ENCODE results near the gene KCNJ6. TPM values are rescaled to one million over a fixed set of nuclear protein-coding genes. Genes with fewer than 3 reads are reported as not detected.

KCNJ6 gene
- total RNA-seq, 6 experiments from 2014 or later, result not detected

DNA sequence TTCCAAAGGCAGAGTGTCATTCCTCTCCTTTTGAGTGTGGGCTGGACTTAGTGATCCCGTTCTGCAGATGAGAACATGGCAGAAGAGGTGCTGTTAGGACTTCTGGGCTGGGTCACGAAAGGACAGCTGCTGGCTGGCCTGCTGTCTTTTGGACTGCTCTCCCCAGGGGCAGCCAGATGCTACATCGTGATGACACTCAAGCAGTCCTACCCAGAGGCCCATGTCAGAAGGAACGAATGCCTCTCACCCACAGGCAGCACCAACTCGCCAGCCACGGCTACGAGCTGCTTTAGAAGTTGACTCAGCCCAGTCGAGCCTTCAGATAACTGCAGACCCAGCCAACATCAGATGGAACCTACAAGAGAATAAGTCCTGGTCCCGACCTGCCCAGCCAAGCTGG lies 156.5 kb downstream of the KCNJ6 start:
- TF ChIP-seq, protein P1, sequence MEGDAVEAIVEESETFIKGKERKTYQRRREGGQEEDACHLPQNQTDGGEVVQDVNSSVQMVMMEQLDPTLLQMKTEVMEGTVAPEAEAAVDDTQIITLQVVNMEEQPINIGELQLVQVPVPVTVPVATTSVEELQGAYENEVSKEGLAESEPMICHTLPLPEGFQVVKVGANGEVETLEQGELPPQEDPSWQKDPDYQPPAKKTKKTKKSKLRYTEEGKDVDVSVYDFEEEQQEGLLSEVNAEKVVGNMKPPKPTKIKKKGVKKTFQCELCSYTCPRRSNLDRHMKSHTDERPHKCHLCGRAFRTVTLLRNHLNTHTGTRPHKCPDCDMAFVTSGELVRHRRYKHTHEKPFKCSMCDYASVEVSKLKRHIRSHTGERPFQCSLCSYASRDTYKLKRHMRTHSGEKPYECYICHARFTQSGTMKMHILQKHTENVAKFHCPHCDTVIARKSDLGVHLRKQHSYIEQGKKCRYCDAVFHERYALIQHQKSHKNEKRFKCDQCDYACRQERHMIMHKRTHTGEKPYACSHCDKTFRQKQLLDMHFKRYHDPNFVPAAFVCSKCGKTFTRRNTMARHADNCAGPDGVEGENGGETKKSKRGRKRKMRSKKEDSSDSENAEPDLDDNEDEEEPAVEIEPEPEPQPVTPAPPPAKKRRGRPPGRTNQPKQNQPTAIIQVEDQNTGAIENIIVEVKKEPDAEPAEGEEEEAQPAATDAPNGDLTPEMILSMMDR (IDR thresholded peaks at IDR 0.05), result no peak
- no peaks in the 10 kb centered on the region for H3K36me3 Mint-ChIP-seq (ENCODE audit: low read depth)
- H3K27ac Mint-ChIP-seq, result no peak overlapping the region
- H3K27me3 Mint-ChIP-seq (ENCODE audit: insufficient read depth), result peaks cover 17% of the 10 kb centered on the region
- DNase-seq, result no peak
- H3K4me1 Mint-ChIP-seq (ENCODE audit: low read depth), result no peaks in the 10 kb centered on the region
- H3K9me3 Mint-ChIP-seq, result no peaks in the 10 kb centered on the region
- H3K4me3 Mint-ChIP-seq, result no peak overlapping the region

DNA sequence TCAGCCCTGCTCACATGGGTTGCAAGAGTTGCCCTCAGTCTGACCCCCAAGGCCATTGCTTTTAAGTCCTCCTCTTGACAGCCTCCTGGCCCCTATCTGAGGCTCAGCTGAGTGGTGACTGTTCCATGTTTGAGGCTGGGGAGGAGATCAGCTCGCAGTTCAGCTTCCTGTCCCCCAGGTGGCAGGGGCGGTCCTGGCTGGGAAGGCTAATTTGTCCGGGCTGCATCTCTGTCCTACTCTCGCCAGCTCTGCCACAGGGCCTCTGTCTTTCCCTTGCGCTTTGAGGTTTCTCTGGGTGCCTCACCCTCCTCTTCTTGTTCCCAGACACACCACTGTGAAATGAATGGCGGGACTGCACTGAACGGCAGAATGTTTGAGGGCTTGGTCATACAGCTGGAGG lies 157.3 kb downstream of the KCNJ6 start:
- TF ChIP-seq, protein P1 (IDR thresholded peaks at IDR 0.05), result peak; percentile 79
- H3K27me3 Mint-ChIP-seq (ENCODE audit: insufficient read depth), result peaks cover 15% of the 10 kb centered on the region
- no peaks in the 10 kb centered on the region for H3K4me1 Mint-ChIP-seq (ENCODE audit: low read depth)
- H3K27ac Mint-ChIP-seq, result no peak overlapping the region
- no peak overlapping the region for H3K4me3 Mint-ChIP-seq
- H3K9me3 Mint-ChIP-seq, result no peaks in the 10 kb centered on the region
- no peaks in the 10 kb centered on the region for H3K36me3 Mint-ChIP-seq (ENCODE audit: low read depth)
- peak; percentile 37 for DNase-seq

DNA sequence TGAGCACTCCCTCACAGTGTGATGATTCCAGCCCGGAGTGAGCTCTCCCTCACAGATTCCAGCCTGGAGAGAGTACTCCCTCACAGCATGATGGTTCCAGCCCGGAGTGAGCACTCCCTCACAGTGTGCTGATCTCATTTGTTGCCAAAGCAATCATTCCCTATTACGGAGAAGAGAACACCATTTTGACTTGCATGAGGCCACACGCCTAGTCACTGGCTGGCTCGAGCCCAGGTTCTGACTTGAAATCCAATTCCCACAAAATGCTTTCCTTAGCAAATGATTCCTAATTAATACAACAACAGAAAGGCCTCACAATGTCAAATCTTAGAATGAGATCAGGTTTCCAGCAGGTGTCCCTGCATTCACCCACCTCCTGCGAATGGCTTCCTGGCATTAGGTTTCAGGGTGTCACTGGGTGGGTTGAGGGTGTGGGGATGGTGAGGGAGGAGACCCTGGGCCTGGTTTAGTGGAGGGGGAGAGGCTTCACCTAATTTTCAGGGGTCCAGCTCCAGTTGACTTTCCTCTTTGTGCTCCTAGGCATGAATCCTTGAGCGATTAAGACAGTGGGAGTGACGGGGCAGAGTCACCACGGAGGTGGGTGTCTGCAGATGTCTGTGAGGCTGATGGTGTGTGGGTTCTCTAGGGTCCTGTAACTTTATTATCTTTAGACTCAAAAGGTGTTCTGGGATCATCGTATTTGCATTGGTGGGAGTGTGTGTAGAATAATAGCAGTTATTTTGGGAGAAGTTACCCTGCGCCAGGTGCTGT lies 158.5 kb downstream of the KCNJ6 start:
- Mint-ChIP-seq H3K9me3 (no peaks in the 10 kb centered on the region), H3K27ac (no peak overlapping the region), H3K27me3 (ENCODE audit: insufficient read depth) (peaks cover 15% of the 10 kb centered on the region), H3K4me3 (no peak overlapping the region), H3K36me3 (ENCODE audit: low read depth) (no peaks in the 10 kb centered on the region), H3K4me1 (ENCODE audit: low read depth) (no peaks in the 10 kb centered on the region)
- no peak for DNase-seq
- TF ChIP-seq, protein P1 (IDR thresholded peaks at IDR 0.05), result no peak

DNA sequence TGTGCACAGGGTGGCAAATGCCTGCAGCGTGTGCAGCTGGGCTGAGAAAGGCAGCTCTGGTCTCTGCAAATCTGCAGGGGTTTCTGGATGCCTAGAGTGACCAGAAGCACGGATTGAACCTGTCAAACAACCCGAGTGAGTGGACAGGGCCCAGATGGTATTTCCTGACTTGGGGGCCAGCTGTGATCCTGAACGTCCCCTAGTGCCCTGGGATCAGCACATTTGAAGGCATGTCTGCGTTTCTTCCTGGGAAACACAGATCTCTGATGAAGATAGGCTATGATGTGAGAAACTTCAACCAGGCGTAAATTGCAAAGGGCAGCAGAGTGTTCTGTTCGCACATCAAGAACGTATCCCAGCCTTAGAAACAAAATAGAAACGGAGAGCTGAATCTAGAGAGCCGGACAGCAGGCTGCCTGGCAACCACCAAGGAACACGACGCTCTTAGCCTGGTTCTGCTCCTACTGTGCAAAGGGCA lies 163.1 kb downstream of the KCNJ6 start:
- no peak for DNase-seq

DNA sequence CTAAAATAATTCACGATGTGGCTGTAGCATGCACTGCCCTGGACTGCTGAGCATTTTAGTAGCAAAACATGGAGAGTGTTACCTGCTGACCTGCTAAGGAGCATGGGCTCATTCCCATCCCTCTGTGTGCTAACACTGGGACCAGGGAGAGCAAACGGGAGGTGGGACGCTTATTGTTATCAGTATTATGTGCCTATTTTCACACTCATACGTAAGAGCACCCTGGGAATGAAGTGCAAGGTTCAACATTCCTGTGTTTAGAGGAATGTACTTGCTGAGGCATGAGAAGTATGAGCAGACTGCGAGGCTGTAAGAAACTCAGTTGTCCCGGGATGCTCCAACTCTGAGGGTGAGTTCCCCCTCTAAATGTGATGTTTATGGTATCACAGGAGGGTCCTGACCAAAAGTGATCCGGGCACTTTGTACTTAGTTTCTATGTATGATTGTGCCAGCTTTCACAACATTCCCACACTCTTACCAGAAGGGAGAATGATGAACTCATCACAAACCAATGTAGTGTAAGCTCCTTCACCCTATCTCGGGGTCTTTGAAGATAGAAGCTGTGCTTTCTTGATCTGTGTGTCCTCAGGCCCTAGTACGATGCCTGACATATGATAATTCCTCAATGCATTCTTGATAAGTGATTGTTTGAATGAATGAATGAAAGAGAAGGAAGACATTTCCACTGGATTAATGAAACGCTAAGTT lies 164.8 kb downstream of the KCNJ6 start:
- H3K27ac Mint-ChIP-seq, result no peak overlapping the region
- H3K4me3 Mint-ChIP-seq, result no peak overlapping the region
- DNase-seq, result no peak
- no peaks in the 10 kb centered on the region for H3K4me1 Mint-ChIP-seq (ENCODE audit: low read depth)
- H3K36me3 Mint-ChIP-seq (ENCODE audit: low read depth), result no peaks in the 10 kb centered on the region
- H3K27me3 Mint-ChIP-seq (ENCODE audit: insufficient read depth), result peaks cover 12% of the 10 kb centered on the region
- TF ChIP-seq, protein P1 (IDR thresholded peaks at IDR 0.05), result no peak
- H3K9me3 Mint-ChIP-seq, result no peaks in the 10 kb centered on the region; the same call in 1 of the 2 replicates

More for the DNA sequence above, 163.1 kb downstream of the KCNJ6 start:
- Mint-ChIP-seq H3K4me1 (ENCODE audit: low read depth) (no peaks in the 10 kb centered on the region), H3K27ac (no peak overlapping the region), H3K27me3 (ENCODE audit: insufficient read depth) (peaks cover 17% of the 10 kb centered on the region), H3K36me3 (ENCODE audit: low read depth) (no peaks in the 10 kb centered on the region), H3K4me3 (no peak overlapping the region), H3K9me3 (no peaks in the 10 kb centered on the region)
- TF ChIP-seq, protein P1 (IDR thresholded peaks at IDR 0.05), result no peak
